Thyroid gland (tissue), 4 donors: ENCODE data around the gene DPAGT1. TPM values are rescaled to one million over a fixed set of nuclear protein-coding genes. Genes with fewer than 3 reads are reported as not detected.

Experiments used
- DNase-seq, 2 donors: peaks; one replicate each; pipeline ENCODE4 v3.0.0-alpha.2; 2019
- H3K27ac ChIP-seq, 3 donors: fragments of 200-600 bp; sonication (generic); 1 replicate in 2 of 3; 2 replicates in 1 of 3; pipeline ENCODE4 v1.5.1; 2016 to 2019; ENCODE audit warnings: mild to moderate bottlenecking in 1 of 3, moderate library complexity in 1 of 3
- H3K27me3 ChIP-seq: fragments of 200-600 bp; sonication (generic); one replicate; pipeline ENCODE4 v1.5.1; 2019
- H3K36me3 ChIP-seq, 2 donors: fragments of 200-600 bp; sonication (generic); one replicate each; pipeline ENCODE4 v1.5.1; 2016 to 2019
- H3K4me1 ChIP-seq, 2 donors: fragments of 200-600 bp; sonication (generic); one replicate each; pipeline ENCODE4 v1.5.1; 2017 to 2019
- H3K4me3 ChIP-seq, 3 donors: fragments of 200-600 bp; sonication (generic); replicated peaks in 1 of 3; 1 replicate in 2 of 3; 2 replicates in 1 of 3; pipeline ENCODE4 v1.5.1; 2016; ENCODE audit warnings: mild to moderate bottlenecking in 1 of 3
- H3K9me3 ChIP-seq: fragments of 200-600 bp; sonication (generic); one replicate; pipeline ENCODE4 v1.5.1; 2017
- CTCF ChIP-seq, 6 experiments: fragments of 200-600 bp in 3 of 6; fragments of 450-650 bp in 3 of 6; sonication (generic) in 3 of 6; IDR thresholded peaks; one replicate each; pipeline ENCODE4 v1.5.1; 2016 to 2019; ENCODE audit warnings: antibody characterized with exemption in 6 of 6, mild to moderate bottlenecking in 2 of 6, inconsistent platforms in 1 of 6, moderate library complexity in 1 of 6
- POLR2A ChIP-seq, 2 donors: fragments of 450-650 bp; IDR thresholded peaks; one replicate each; pipeline ENCODE4 v1.6.1; 2017; ENCODE audit warnings: antibody characterized with exemption in 2 of 2, mild to moderate bottlenecking in 2 of 2, moderate library complexity in 1 of 2
- WGBS, 2 donors: methylation state at CpG; one replicate each; pipeline ENCODE4 v1.1.5; 2017; 5-methylcytosine and 5-hydroxymethylcytosine counted together
- intact Hi-C: fragments of 100-400 bp; cut with DNase I; formaldehyde crosslinking; loops from one replicate; pipeline ENCODE4 v1.15.1; 2023
- total RNA-seq, 4 donors: library from RNA; depleted of rRNA; stranded (reverse); fragments of >200 nt; gene quantifications; one replicate each; pipeline ENCODE4 v1.2.3, GENCODE V29; 2016

DPAGT1 gene
- total RNA-seq, 4 donors from 2014 or later = 29.8 to 42.8 (median 38.7) TPM

- Histone ChIP-seq H3K27ac (peak within 1 kb of the TSS; percentile 10 to 93 (median 87)), H3K4me3 (peak within 1 kb of the TSS; percentile 12 to 54 (median 14)), H3K36me3 (peaks cover 29% of the 10 kb centered on the region in 2 donors), H3K4me1 (peaks cover 10 to 32% of the 10 kb centered on the region in 2 donors), H3K27me3 (no peaks in the 10 kb centered on the region), H3K9me3 (no peaks in the 10 kb centered on the region)
- DNase-seq = peak; percentile 90 to 93
- intact Hi-C loops = no loop called here
- TF ChIP-seq POLR2A (IDR thresholded peaks at IDR 0.05) (peak; percentile 1 to 56), CTCF (IDR thresholded peaks at IDR 0.05) (no peak)
- WGBS, 2 donors = 1% methylated on average over 27 to 42 of the region's 45 CpGs
These were observed 16.8 kb downstream of the DPAGT1 start, which contains the start of gene HMBS for GRCh38 chr11:119084663-119085436. HMBS (plus strand) TSS chr11:119084881; CDS start chr11:119085034, 153 bp downstream.

GRCh38 chr11:119081682-119082260 is 19.9 kb downstream of the DPAGT1 start:
- Histone ChIP-seq H3K27me3 (no peaks in the 10 kb centered on the region), H3K36me3 (peaks cover 58 to 60% of the 10 kb centered on the region in 2 donors), H3K4me1 (peaks cover 10 to 14% of the 10 kb centered on the region in 2 donors), H3K9me3 (no peaks in the 10 kb centered on the region), H3K27ac (no peak overlapping the region), H3K4me3 (no peak overlapping the region)
- intact Hi-C loops = no loop called here
- DNase-seq = no peak
- WGBS, 2 donors = 72 to 79% methylated on average over 7 of the region's 7 CpGs
- TF ChIP-seq CTCF (IDR thresholded peaks at IDR 0.05) = no peak
- TF ChIP-seq POLR2A (IDR thresholded peaks at IDR 0.05) = no peak

GRCh38 chr11:119078675-119079420 is 22.8 kb downstream of the DPAGT1 start:
- Histone ChIP-seq H3K4me1 (no peaks in the 10 kb centered on the region), H3K36me3 (peaks cover 72 to 82% of the 10 kb centered on the region in 2 donors), H3K4me3 (no peak overlapping the region), H3K27ac (no peak overlapping the region), H3K27me3 (no peaks in the 10 kb centered on the region), H3K9me3 (no peaks in the 10 kb centered on the region)
- intact Hi-C loops = no loop called here
- WGBS, 2 donors = 95 to 96% methylated on average over 18 to 19 of the region's 19 CpGs
- TF ChIP-seq POLR2A (IDR thresholded peaks at IDR 0.05) = no peak
- TF ChIP-seq CTCF (IDR thresholded peaks at IDR 0.05) = no peak
- DNase-seq = no peak

- H3K9me3 ChIP-seq = no peaks in the 10 kb centered on the region
- no peak overlapping the region for H3K27ac ChIP-seq
- H3K36me3 ChIP-seq = peaks cover 82 to 93% of the 10 kb centered on the region in 2 donors
- no peaks in the 10 kb centered on the region for H3K27me3 ChIP-seq
- TF ChIP-seq POLR2A (IDR thresholded peaks at IDR 0.05) (no peak), CTCF (IDR thresholded peaks at IDR 0.05) (no peak)
- H3K4me1 ChIP-seq = no peaks in the 10 kb centered on the region
- 94 to 95% methylated on average over 11 of the region's 11 CpGs for WGBS, 2 donors
- intact Hi-C loops = no loop called here
- H3K4me3 ChIP-seq = no peak overlapping the region
- DNase-seq = no peak
These were observed 23.8 kb downstream of the DPAGT1 start for GRCh38 chr11:119077839-119078238.
